Ishikawa (cell line): ENCODE measurements around the gene MPC2.

Experiments used
- CEBPB ChIP-seq: IDR thresholded peaks from 2 replicates; pipeline ENCODE4 v1.6.1; 2012
- CREB1 ChIP-seq: IDR thresholded peaks from 2 replicates; pipeline ENCODE4 v1.6.1; 2012; ENCODE audit warnings: low read depth
- EGR1 ChIP-seq: IDR thresholded peaks from 2 replicates; pipeline ENCODE4 v1.6.1; 2012
- EP300 ChIP-seq: IDR thresholded peaks from 2 replicates; pipeline ENCODE4 v1.6.1; 2012; ENCODE audit warnings: borderline replicate concordance
- FOXM1 ChIP-seq: IDR thresholded peaks from 2 replicates; pipeline ENCODE4 v1.6.1; 2012; ENCODE audit warnings: low read depth, borderline replicate concordance
- NFIC ChIP-seq: IDR thresholded peaks from 2 replicates; pipeline ENCODE4 v1.6.1; 2012
- RAD21 ChIP-seq: IDR thresholded peaks from 2 replicates; pipeline ENCODE4 v1.6.1; 2012; ENCODE audit warnings: low read depth
- TAF1 ChIP-seq: IDR thresholded peaks from 2 replicates; pipeline ENCODE4 v1.6.1; 2012; ENCODE audit warnings: low read depth, mild to moderate bottlenecking
- TCF12 ChIP-seq: IDR thresholded peaks from 2 replicates; pipeline ENCODE4 v1.6.1; 2012; ENCODE audit warnings: low read depth
- TEAD4 ChIP-seq: IDR thresholded peaks from 2 replicates; pipeline ENCODE4 v1.6.1; 2012
- YY1 ChIP-seq: IDR thresholded peaks from 2 replicates; pipeline ENCODE4 v1.6.1; 2012; ENCODE audit warnings: low read depth
- ZBTB7A ChIP-seq: IDR thresholded peaks from 2 replicates; pipeline ENCODE4 v1.6.1; 2012; ENCODE audit warnings: low read depth
- TF ChIP-seq, protein P1 (sequence below): IDR thresholded peaks from 2 replicates; pipeline ENCODE4 v1.6.1; 2012
- TF ChIP-seq, protein P2 (sequence below): IDR thresholded peaks from 2 replicates; pipeline ENCODE4 v1.6.1; 2012; ENCODE audit warnings: low read depth, mild to moderate bottlenecking
- TF ChIP-seq, protein P3 (sequence below): IDR thresholded peaks from 2 replicates; pipeline ENCODE4 v1.6.1; 2012

MPC2 gene

DNA sequence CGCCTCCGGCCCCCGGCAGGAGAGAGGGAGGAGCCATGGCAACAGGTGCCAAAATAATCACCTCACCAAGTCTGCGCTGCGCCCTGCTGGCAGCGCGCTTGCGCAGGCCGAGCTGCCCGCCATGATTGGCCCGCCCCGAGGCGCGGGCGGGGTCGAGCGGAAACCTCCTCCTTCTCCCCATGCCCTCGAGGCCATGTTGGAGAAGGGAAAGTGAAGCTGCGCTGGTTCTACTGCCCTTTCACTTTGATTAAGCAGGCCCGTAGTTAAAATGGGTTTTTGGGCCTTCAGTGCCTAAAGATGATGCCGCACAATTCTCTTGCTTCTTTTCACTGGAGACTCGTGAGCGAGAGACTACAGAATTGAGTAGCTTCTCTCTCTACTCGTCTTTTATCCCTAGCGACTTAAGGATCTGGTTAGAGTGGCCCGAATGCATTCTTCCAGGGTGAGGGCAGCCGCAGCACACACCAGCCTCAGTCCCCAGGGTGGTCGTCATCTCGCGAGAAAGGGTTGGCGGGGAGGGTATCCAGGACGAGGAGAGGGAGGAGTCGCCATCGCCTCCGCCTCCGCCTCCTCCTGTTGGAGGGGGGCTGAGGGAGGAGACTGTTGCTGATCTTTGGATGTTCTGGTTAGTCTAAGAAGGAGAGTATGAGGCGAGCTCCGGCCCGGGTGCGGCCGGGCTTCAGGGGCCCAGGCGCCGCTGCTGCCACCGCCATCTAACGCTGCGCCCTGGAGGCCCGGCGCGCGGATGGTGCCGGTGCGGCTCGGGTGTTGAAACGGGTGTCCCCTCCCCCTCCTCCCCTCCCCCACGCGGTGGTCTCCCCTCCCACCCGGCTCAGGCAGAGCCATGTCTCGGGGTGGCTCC is 573 bp downstream of the MPC2 start, which contains the start of gene DCAF6:
Gene DCAF6 (plus strand): TSS at position 616 of the 862 bp plus-strand sequence. CDS start 229 bp downstream, at position 845.
- TF ChIP-seq EGR1 (peak; percentile 54), TAF1 (peak; percentile 79), YY1 (peak; percentile 97), RAD21 (no peak), EP300 (no peak), TCF12 (peak; percentile 11; the same call in 1 of the 2 replicates), TEAD4 (no peak), CREB1 (no peak), ZBTB7A (0 out of 2 replicates have a peak, but pooled peaks have one; percentile 37)
- TF ChIP-seq, protein P1, sequence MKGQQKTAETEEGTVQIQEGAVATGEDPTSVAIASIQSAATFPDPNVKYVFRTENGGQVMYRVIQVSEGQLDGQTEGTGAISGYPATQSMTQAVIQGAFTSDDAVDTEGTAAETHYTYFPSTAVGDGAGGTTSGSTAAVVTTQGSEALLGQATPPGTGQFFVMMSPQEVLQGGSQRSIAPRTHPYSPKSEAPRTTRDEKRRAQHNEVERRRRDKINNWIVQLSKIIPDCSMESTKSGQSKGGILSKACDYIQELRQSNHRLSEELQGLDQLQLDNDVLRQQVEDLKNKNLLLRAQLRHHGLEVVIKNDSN = no peak
- TF ChIP-seq, protein P2, sequence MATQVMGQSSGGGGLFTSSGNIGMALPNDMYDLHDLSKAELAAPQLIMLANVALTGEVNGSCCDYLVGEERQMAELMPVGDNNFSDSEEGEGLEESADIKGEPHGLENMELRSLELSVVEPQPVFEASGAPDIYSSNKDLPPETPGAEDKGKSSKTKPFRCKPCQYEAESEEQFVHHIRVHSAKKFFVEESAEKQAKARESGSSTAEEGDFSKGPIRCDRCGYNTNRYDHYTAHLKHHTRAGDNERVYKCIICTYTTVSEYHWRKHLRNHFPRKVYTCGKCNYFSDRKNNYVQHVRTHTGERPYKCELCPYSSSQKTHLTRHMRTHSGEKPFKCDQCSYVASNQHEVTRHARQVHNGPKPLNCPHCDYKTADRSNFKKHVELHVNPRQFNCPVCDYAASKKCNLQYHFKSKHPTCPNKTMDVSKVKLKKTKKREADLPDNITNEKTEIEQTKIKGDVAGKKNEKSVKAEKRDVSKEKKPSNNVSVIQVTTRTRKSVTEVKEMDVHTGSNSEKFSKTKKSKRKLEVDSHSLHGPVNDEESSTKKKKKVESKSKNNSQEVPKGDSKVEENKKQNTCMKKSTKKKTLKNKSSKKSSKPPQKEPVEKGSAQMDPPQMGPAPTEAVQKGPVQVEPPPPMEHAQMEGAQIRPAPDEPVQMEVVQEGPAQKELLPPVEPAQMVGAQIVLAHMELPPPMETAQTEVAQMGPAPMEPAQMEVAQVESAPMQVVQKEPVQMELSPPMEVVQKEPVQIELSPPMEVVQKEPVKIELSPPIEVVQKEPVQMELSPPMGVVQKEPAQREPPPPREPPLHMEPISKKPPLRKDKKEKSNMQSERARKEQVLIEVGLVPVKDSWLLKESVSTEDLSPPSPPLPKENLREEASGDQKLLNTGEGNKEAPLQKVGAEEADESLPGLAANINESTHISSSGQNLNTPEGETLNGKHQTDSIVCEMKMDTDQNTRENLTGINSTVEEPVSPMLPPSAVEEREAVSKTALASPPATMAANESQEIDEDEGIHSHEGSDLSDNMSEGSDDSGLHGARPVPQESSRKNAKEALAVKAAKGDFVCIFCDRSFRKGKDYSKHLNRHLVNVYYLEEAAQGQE = no peak
- TF ChIP-seq, protein P3, sequence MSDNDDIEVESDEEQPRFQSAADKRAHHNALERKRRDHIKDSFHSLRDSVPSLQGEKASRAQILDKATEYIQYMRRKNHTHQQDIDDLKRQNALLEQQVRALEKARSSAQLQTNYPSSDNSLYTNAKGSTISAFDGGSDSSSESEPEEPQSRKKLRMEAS = 0 out of 2 replicates have a peak, but pooled peaks have one; percentile 5

DNA sequence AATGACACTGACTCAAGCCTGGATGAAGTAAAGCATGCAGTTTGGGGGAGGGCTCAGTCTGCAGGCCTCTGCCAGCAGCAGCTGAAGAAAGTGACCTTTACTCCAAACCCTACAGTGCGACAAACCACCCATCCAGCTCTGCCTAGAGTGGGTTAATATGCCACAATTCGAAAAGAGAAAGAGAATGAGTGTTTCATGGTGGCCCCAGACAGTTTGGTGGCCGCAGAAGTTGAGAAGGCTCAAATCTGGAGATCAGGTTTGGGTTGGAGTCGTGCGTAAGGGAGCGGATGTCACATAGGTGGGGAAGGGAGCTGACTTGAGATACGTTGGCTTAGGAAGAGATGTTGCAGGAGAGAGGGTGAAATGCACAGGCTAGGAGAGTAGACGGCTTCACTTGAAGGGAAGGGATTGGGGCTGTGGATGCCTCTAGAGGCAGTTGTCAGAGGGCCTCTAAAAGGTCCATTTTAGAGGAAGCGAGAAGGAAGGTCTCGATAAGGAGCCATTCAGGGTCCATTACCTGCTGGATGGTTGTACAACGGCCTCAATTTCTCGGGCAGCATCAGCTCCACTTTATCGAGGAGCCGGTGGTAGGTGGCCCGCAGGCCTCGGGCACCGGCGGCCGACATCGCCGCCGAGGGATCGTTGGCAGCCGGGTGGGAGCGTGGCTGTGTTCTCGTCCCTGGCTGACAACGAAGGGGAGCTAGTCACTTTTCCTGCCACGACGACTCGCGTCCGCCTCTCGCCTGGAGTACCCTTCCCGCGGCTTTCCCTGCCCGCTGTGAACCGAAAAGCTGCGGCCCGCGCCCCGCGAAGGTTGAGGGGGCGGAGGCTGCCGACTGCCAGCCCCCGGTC is 1.4 kb downstream of the MPC2 start:
- TF ChIP-seq, protein P1 = 0 out of 2 replicates have a peak, but pooled peaks have one; percentile 14
- TF ChIP-seq EGR1 (peak; percentile 83; the same call in 1 of the 2 replicates), FOXM1 (no peak), EP300 (no peak), TAF1 (peak; percentile 78), CREB1 (no peak)
- TF ChIP-seq, protein P3 = peak; percentile 61; the same call in 1 of the 2 replicates

DNA sequence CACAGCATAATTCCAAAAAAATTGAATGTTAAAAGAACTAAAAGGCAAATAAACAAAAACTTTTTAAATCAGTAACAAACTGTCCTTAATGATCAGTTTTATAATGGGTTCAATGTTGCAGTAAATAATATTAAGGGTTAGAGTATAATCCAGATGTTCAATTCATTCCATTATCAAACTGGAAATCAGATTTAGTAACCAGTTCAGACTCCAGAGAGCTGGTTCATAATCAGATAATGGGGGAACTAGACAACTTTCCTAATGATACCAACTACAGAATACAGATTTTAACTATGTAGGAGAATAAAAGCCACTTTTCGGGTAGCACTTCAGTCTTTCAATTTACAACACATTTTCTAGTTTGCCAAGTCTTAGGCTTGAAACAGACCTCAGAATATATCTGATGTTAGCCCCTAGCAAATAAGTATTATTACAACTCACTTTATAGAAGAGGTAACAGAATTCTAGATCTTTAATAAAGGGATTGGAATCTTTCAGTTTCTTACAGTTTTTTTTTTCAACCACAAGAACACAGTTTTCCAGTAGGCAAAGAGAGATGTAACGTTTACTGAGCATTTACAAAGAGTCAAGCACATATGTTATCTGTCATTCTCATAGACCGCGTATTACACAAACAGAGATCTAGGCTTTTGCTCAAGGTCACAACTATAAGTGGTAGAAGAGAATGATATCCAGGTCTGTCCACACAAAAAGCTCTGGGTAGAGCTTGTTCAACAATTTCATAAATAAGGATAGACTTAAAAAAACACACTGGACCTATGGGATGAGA is 2.3 kb downstream of the MPC2 start:
- TF ChIP-seq RAD21 (no peak), EP300 (no peak), TCF12 (no peak), TEAD4 (no peak), FOXM1 (no peak), NFIC (no peak), YY1 (no peak), CEBPB (no peak), EGR1 (no peak)
- TF ChIP-seq, protein P1 = no peak

DNA sequence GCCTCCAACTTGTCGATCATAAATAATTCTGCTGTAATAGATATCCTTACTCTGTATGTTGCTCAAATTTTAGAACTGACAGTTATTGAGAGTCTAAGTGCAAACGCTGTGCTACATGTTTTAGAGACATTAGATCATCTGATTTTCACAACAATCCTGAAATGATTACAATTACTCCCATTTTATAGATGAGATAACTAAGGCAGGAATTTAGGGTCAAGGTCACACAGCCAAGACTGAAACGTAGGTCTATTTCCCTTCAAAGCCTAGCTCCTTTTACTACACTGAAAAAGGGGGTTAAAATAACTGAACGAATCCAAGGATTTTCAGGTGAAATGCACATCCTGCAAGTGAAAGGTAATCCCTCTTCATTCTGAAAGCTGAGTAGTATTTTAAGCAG is 3.1 kb downstream of the MPC2 start:
- TF ChIP-seq, protein P1 = no peak
- TF ChIP-seq FOXM1 (no peak), EP300 (no peak), TAF1 (no peak), YY1 (no peak), RAD21 (no peak), EGR1 (no peak)

DNA sequence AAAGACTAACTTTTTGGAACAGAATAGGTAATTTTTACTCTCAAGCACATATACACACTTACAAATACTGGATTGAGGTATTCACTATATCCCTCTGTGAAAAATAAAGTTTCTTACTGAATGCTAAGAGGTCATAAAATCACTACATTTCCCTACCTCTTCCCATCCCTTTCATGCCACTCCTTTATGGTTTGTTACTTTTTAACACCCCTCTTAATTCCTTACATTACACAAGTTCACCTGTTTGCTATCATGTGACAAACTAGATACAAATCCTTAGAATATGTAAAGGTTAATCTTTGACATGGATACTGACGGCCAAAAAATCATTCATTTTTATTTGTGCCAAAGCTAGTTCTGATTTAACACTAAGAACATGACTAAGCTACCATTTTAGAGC is 7.1 kb downstream of the MPC2 start:
- no peak for TF ChIP-seq NFIC
- no peak for TF ChIP-seq EGR1
- no peak for TF ChIP-seq CREB1
- no peak for TF ChIP-seq YY1
- TF ChIP-seq, protein P2 = no peak
- no peak for TF ChIP-seq EP300
- TF ChIP-seq, protein P1 = no peak
- no peak for TF ChIP-seq TAF1
- TF ChIP-seq, protein P3 = no peak
- no peak for TF ChIP-seq RAD21
- TF ChIP-seq FOXM1 = no peak
- TF ChIP-seq CEBPB = no peak
- TF ChIP-seq ZBTB7A = no peak
- TF ChIP-seq TEAD4 = no peak
- TF ChIP-seq TCF12 = no peak
